Adrenal gland (tissue), 5 donors: ENCODE results near the gene ULBP3.

ENCODE experiments used
- CTCF ChIP-seq, 6 experiments: fragments of 450-650 bp in 4 of 6; fragments of 200-600 bp in 2 of 6; sonication (generic) in 1 of 6; IDR thresholded peaks; 1 replicate in 5 of 6; 2 replicates in 1 of 6; pipeline versions ENCODE4 v1.5.1 to v1.8.0; 2016 to 2021; ENCODE audit warnings: antibody characterized with exemption in 6 of 6, mild to moderate bottlenecking in 2 of 6, moderate library complexity in 1 of 6
- POLR2A ChIP-seq, 2 donors: fragments of 450-650 bp; IDR thresholded peaks; one replicate each; pipeline ENCODE4 v1.6.1; 2017; ENCODE audit warnings: antibody characterized with exemption in 2 of 2, mild to moderate bottlenecking in 2 of 2, moderate library complexity in 1 of 2
- donor health status: DM: no; HTN: no; CAD: no.

GRCh38 chr6:150099953-150100352, 31.0 kb upstream of the ULBP3 start:
- TF ChIP-seq POLR2A (IDR thresholded peaks at IDR 0.05) (no peak), CTCF (IDR thresholded peaks at IDR 0.05) (no peak)
